ENCODE measurements around the gene SPAG16.

DNA sequence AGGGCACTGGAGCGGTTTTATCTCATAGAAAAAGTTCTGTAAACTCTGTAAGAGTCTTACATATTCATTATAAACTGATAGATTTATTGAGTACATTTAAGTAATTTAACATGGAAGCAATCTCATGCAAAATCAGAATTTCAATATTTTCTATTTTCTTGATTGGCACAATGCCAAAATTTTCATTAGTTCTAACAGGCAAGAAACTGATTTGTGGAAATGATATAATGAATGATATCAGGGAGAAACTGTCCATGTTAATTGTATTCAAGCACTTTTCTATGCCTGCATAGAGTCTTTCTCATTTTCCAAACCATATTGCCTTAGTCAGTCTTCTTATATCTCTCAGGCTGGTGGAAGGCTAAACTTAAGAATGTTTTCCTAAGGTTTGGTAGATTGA, 23.0 kb upstream of the SPAG16 start:
- no peak for TF ChIP-seq EZH2 (IDR thresholded peaks at IDR 0.05; ENCODE audit: borderline replicate concordance, low read length)
- TF ChIP-seq, protein P1, sequence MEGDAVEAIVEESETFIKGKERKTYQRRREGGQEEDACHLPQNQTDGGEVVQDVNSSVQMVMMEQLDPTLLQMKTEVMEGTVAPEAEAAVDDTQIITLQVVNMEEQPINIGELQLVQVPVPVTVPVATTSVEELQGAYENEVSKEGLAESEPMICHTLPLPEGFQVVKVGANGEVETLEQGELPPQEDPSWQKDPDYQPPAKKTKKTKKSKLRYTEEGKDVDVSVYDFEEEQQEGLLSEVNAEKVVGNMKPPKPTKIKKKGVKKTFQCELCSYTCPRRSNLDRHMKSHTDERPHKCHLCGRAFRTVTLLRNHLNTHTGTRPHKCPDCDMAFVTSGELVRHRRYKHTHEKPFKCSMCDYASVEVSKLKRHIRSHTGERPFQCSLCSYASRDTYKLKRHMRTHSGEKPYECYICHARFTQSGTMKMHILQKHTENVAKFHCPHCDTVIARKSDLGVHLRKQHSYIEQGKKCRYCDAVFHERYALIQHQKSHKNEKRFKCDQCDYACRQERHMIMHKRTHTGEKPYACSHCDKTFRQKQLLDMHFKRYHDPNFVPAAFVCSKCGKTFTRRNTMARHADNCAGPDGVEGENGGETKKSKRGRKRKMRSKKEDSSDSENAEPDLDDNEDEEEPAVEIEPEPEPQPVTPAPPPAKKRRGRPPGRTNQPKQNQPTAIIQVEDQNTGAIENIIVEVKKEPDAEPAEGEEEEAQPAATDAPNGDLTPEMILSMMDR (IDR thresholded peaks at IDR 0.05; ENCODE audit: low read length), result no peak

All from OCI-LY1 (cell line).